ENCODE data around the gene CA10. TPM values are rescaled to one million over a fixed set of nuclear protein-coding genes. Genes with fewer than 3 reads are reported as not detected.

The CA10 gene
- total RNA-seq, 2 donors from 2014 or later: not detected

DNA sequence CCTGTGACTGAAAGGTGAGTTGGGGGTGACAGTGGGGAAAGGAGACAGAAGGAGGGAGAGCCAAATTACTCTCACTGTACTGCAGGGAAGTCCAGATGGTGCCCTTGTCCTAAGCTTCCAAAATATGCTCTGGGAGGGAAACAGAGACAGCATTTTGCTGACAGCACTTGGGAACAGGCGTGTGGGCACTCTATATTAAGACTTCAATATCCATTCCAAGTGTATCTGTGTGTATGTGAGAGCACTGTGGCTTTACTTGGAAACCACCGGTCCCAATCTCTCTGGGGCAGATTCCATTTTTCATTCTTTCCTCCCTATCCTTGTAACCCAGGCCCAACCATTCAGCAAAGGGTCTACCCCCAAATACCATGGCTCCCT, 490.8 kb downstream of the CA10 start:
- no peaks in the 10 kb centered on the region for H3K9me3 ChIP-seq
- H3K4me1 ChIP-seq (ENCODE audit: control insufficient read depth in 1 of 2, low read depth in 2 of 2): no peaks in the 10 kb centered on the region
- no peak overlapping the region for H3K27ac ChIP-seq
- no peak for DNase-seq (ENCODE audit: low spot score)
- no peak overlapping the region for H3K4me3 ChIP-seq
- H3K36me3 ChIP-seq: no peaks in the 10 kb centered on the region
- no peak for ATAC-seq (ENCODE audit: insufficient number of reproducible peaks, low FRiP score, low read depth)
- TF ChIP-seq, protein P1, sequence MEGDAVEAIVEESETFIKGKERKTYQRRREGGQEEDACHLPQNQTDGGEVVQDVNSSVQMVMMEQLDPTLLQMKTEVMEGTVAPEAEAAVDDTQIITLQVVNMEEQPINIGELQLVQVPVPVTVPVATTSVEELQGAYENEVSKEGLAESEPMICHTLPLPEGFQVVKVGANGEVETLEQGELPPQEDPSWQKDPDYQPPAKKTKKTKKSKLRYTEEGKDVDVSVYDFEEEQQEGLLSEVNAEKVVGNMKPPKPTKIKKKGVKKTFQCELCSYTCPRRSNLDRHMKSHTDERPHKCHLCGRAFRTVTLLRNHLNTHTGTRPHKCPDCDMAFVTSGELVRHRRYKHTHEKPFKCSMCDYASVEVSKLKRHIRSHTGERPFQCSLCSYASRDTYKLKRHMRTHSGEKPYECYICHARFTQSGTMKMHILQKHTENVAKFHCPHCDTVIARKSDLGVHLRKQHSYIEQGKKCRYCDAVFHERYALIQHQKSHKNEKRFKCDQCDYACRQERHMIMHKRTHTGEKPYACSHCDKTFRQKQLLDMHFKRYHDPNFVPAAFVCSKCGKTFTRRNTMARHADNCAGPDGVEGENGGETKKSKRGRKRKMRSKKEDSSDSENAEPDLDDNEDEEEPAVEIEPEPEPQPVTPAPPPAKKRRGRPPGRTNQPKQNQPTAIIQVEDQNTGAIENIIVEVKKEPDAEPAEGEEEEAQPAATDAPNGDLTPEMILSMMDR (IDR thresholded peaks at IDR 0.05): no peak
- H3K27me3 ChIP-seq (replicated peaks; ENCODE audit: insufficient read depth): no peaks in the 10 kb centered on the region

DNA sequence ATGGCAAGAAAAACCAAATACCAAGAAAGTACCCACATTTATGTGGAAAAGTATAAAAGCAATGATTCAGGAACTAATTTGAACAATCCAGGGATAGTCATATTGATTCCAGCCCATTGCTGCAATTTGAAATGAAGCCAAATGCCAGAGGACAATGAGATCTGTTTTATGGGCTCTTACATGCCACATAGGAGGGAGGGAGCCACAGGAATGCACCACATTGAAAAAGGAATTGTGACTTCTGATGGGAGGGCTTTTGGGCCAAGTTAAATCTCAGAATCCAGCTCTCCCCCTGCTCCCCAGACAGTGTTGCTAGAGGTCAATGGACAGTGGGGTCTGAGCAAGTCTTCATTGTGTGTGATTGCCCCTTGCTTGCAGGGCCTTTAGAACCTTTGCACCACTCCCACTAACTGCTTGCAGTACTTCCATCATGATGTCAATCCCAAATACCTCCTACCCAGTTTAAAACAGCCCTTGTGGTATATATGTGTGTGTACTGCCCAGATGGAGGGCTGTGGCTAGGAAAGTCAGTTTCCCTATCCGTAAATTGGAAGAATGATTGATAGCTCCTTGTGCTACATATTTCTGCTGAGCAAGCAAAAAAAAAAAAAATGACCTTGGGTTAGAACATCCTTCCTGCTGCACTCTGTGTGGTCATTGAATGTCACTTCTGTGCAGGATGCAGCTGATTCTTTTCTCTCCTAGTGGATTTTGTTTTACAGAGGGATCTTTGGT, 491.4 kb downstream of the CA10 start:
- H3K27me3 ChIP-seq (replicated peaks; ENCODE audit: insufficient read depth): no peaks in the 10 kb centered on the region
- no peak for DNase-seq (ENCODE audit: low spot score)
- no peak overlapping the region for H3K4me3 ChIP-seq
- no peaks in the 10 kb centered on the region for H3K4me1 ChIP-seq (ENCODE audit: control insufficient read depth in 1 of 2, low read depth in 2 of 2)
- no peak for ATAC-seq (ENCODE audit: insufficient number of reproducible peaks, low FRiP score, low read depth)
- TF ChIP-seq, protein P1 (IDR thresholded peaks at IDR 0.05): no peak
- no peaks in the 10 kb centered on the region for H3K36me3 ChIP-seq
- no peaks in the 10 kb centered on the region for H3K9me3 ChIP-seq
- no peak overlapping the region for H3K27ac ChIP-seq

DNA sequence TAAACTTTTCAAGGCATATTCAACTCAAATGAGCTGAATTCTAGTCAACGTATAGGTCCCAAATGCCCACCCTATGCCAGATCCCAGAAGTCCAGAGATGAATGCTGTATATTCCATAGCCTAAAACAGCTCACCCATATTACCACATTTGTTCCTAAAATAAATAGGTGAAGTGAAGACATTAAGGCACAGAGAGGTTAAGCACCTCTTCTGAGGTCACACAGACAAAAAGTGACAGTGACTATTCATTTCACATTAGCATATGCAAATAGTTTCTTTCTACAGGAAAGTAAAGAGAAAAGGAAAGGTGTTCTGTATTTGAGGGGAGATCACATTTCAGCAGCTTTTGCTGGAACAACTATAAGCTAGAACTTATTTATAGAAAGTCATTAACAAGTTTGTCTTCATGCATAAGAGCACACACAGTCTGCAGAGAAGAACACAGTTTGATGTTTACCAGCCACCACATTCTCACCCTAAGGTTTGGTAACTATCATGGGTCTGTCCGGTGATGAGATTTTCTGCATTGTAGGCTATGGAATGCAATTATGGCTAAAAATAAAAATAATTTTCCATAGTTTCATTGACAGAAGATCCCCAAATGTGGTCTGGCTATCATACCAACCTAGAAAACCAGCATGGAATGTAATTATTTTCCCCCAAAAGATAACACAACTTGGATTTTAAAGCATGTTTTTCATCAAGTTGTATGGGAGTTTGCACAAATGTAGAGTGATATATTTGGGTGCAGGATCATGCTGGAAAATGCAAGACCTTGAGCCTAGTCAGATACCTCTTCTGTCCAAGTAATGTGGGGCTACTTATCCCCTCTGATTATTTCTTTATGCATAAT, 496.1 kb downstream of the CA10 start:
- H3K4me3 ChIP-seq: no peak overlapping the region
- no peak overlapping the region for H3K27ac ChIP-seq
- no peaks in the 10 kb centered on the region for H3K36me3 ChIP-seq
- ATAC-seq (ENCODE audit: insufficient number of reproducible peaks, low FRiP score, low read depth): no peak
- DNase-seq (ENCODE audit: low spot score): no peak
- TF ChIP-seq, protein P1 (IDR thresholded peaks at IDR 0.05): no peak
- H3K9me3 ChIP-seq: no peaks in the 10 kb centered on the region
- H3K27me3 ChIP-seq (replicated peaks; ENCODE audit: insufficient read depth): no peaks in the 10 kb centered on the region
- no peaks in the 10 kb centered on the region for H3K4me1 ChIP-seq (ENCODE audit: control insufficient read depth in 1 of 2, low read depth in 2 of 2)

DNA sequence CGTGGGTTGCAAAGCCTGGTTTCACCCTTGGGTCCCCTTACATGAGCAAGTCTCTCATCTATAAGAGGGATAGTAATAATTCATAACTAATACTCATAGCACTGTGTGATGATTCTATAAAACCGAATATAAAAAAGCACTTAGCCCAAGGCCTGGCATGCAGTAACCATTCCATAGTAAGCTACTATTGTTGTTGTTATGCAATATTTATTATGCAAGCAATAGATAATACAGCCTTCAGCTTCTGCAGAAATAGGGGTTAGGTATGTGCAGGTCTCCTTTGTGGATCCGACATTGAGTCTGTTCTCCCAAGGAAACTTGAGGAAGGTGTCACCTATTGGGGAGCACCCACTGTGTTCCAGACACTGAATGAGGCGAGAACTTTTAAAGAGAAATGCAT, 497.1 kb downstream of the CA10 start:
- TF ChIP-seq, protein P1 (IDR thresholded peaks at IDR 0.05): no peak
- Histone ChIP-seq H3K27ac (no peak overlapping the region), H3K4me1 (ENCODE audit: control insufficient read depth in 1 of 2, low read depth in 2 of 2) (no peaks in the 10 kb centered on the region), H3K4me3 (no peak overlapping the region), H3K36me3 (no peaks in the 10 kb centered on the region), H3K9me3 (no peaks in the 10 kb centered on the region), H3K27me3 (replicated peaks; ENCODE audit: insufficient read depth) (no peaks in the 10 kb centered on the region)
- DNase-seq (ENCODE audit: low spot score) (no peak), ATAC-seq (ENCODE audit: insufficient number of reproducible peaks, low FRiP score, low read depth) (no peak)

DNA sequence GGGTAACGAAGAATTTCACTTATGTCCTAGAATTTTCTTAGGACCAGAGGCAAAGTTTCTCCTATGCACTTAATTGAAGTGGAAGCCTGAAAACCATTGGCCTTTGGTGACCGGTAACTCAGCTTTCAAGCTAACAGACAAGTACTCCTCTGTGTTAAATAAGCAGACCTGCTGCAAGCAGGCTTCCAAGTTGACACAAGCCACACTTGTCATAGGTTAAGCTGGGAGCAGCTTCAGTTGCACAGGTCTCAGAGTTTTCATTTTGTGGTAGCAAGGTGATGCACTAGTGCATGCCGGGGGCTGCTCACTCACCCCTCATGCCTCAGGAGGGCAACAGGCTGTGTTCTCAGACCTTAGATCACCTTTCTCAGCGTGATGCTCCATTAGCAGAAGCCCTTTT, 498.2 kb downstream of the CA10 start:
- H3K9me3 ChIP-seq: no peaks in the 10 kb centered on the region
- TF ChIP-seq, protein P1 (IDR thresholded peaks at IDR 0.05): no peak

More for the DNA sequence above, 498.2 kb downstream of the CA10 start:
- no peak for DNase-seq (ENCODE audit: low spot score)
- no peaks in the 10 kb centered on the region for H3K4me1 ChIP-seq (ENCODE audit: control insufficient read depth in 1 of 2, low read depth in 2 of 2)
- no peaks in the 10 kb centered on the region for H3K27me3 ChIP-seq (replicated peaks; ENCODE audit: insufficient read depth)
- no peak for ATAC-seq (ENCODE audit: insufficient number of reproducible peaks, low FRiP score, low read depth)
- no peak overlapping the region for H3K4me3 ChIP-seq
- H3K36me3 ChIP-seq: no peaks in the 10 kb centered on the region
- H3K27ac ChIP-seq: no peak overlapping the region
